Putamen (tissue), 1 donor: ENCODE results near the gene FAM118A.
"Not testable (repeated sequence)": the region's sequence is repeated elsewhere in the genome, so short reads cannot be mapped to it uniquely, and the experiment has no call there.

ENCODE experiments used
- DNase-seq: peaks from one replicate; pipeline ENCODE4 v3.0.0-alpha.2; 2016; ENCODE audit warnings: low spot score

FAM118A gene

GRCh38 chr22:45309422-45310227 lies at the start of gene FAM118A:
TSS of gene FAM118A (plus strand) at chr22:45309934. CDS start at chr22:45322380, 12,446 bp downstream.
- DNase-seq = peak; percentile 92

DNA sequence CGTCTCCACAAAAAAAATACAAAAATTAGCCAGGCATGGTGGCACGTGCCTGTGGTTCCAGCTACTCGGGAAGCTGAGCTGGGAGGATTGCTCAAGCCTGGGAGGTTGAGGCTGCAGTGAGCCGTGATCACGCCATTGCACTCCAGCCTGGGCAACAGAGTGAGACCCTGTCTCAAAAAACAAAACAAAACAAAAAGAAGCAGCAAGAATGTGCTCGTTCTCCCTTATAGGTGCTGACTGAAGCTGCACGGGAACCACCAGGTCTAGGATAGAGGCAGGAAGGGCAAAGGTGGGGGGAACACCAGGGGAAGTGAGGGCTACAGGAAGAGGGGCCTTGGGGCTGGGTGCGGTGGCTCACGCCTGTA lies 49.4 kb upstream of the FAM118A start:
- DNase-seq = not testable (repeated sequence)

- DNase-seq = no peak
Measured at GRCh38 chr22:45261407-45262088, 48.2 kb upstream of the FAM118A start.

DNA sequence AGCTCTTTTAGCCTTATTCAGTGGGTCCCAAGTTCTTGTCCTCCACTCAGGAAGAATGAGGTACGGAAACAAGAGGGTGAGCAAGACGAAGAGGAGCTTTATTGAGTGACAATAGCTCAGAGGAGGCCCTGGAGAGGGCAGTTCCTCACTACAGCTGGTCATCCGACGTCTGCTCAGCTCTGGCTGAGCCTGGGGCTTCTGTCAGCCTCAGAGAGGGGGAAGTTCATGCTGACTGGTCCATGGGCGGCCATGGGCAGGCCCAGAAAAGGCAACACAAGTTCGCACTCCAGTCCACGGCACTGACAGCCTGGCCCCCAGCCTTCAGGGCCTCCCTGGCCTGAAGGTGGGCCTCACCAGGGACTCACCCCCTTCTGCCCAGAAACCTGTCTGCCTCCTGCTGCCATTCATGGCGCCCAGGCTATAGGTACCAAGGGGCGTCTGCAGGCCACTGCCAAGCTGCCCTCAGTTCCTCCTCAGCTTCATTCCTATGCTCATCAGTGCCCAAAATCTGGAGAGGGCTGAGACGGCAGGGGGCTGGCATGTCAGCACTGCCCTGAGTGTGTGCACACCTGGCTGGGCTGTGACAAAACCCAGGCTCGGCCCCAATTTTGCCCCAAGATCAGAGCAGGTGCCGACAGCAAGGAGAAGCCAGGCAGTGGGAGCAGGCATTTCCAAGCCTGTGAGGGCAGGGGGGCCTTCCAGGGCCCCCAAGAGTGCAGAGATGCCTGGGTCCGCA lies 47.4 kb upstream of the FAM118A start:
- DNase-seq = no peak

DNA sequence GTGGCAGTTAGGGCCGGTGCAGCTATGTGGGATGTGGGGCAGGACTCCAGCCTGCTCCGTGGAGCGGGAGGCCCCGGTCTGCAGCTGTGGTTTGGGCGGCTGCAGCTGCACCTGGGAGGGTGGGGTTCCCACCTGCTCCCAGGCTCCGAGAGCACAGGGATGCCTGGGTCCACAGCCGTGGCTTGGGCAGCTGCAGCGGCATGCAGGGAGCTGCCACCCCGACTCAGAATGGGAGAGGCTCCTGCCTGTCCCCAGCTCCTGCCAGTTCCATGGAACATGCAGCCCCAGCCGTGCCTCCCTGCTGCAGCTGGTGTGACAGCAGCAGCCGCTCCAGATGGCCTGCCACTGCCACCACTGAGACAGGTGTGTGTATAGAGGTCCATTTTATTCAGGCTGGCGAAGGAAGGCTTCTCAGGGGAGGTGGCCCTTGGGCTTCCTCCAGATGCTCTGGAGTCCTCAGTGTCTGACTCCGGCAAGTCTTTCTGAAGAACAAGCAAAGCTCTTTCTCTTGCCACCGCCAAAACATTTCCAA lies 46.7 kb upstream of the FAM118A start:
- DNase-seq = no peak

- no peak for DNase-seq
Measured at GRCh38 chr22:45263463-45264269, 46.1 kb upstream of the FAM118A start.

GRCh38 chr22:45265535-45265934 lies 44.2 kb upstream of the FAM118A start:
- DNase-seq = no peak

DNA sequence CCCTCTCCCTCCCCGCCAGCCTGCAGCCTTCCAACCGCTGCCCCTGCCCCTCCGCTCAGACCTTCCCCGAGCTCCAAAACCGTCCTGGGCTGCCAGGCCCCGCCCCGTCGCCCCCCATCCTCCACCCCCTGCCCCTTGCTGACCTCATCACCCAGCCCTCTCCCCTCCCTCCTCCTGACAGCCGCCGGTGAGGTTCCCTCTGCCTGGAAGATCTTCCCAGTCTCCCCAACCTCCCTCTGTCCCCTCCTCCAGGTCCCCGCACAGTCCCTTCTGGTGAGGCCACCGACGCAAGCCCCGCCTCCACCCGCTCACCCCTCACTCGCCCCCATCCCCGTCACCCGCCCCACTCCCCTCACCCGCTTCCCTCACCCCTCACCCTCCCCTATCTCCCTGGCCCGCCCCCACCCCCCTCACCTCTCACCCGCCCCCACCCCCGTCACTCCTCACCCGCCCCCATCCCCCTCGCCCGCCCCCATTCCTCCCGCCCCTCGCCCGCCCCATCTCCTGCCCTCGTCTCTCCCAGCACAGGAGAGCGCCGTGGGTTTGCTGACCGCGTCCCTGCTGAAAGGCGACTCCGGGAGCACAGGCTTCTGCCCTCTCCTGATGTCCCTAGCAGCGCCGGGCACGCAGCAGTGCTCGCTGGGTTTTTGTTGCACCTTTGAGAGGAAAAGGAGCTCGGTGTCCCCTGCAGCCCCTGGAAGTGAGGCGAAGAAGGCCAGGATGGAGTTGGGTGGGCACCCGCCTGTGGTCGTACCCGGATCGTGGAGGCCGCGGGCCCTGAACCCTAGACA lies 41.4 kb upstream of the FAM118A start:
- DNase-seq = no peak

DNA sequence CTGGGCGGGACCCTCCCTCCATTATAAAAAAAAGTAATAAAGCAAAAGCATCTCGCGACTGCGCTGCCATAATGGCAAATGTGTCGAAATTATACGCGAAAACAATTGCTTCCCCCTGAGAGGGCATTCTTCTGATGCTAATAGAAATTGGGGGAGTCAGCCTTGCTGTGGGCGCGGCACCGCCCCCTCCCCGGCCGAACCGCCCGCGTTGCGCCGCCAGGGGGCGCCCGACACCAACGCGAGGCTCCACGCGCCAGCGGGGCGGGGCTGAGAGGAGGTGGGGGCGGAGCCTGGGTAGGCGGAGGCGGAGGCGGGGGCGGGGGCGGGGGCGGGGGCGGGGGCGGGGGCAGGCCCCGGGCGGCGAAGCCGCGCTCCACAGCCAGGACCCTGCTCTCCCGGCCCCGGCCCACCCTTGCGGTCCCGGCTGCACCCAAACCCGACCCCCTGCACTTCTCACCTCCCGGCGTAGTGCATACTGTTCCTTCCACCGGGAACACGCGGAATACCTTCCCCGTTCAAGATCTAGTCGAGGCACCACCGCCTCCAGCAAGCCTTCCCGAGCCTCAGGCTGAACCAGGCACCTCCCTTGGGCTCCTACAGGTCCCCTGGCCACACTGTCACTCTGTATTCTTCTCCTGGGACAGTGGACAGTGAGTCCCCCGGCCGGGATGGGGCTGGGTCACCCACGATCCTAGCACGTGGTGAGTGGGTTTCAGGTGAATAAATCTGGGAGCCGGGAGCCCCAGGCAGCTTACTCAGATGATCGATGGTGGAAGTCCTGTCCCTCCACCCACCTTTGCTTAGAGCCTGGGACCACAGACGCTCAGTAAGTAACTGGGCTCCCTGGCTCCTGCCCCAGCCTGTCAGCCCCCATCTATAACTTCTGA lies 40.5 kb upstream of the FAM118A start:
- peak; percentile 82 for DNase-seq

- no peak for DNase-seq
Measured at GRCh38 chr22:45270095-45271020, 39.4 kb upstream of the FAM118A start.

GRCh38 chr22:45271667-45272201 lies 38.0 kb upstream of the FAM118A start:
- peak; percentile 64 for DNase-seq

- DNase-seq = no peak
Measured at GRCh38 chr22:45272498-45272897, 37.2 kb upstream of the FAM118A start.

DNA sequence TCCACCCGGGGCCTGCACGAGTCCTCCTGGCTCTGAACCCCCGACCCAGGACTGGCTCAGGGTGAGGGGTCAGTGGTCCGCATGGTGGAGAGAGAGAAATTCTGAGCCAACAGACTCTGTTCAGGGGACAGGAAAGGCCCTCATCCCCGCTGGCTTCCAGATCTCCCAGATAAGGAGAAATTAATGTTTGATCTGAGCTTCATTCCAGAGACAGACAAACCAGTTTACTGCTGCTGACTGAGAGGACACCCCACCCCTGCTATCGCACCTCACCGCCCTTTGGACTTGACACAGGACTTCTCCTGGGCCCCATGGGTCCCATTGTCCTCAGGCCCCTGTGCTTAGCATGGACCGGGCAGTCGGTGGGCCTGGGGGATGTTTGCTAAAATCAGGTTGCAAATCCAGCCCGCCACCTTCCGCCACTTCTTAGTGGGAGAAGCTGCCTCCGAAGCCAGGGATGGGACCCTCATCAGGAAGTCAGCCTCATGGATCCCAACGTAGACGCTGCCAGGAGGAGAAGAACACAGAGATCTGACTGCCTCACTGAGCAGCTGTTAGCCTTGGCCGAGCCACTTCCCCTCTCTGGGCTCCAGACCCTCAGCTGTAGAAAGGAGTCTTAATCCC lies 36.2 kb upstream of the FAM118A start:
- DNase-seq = no peak

GRCh38 chr22:45276507-45277105 lies 33.1 kb upstream of the FAM118A start:
- DNase-seq = no peak

DNA sequence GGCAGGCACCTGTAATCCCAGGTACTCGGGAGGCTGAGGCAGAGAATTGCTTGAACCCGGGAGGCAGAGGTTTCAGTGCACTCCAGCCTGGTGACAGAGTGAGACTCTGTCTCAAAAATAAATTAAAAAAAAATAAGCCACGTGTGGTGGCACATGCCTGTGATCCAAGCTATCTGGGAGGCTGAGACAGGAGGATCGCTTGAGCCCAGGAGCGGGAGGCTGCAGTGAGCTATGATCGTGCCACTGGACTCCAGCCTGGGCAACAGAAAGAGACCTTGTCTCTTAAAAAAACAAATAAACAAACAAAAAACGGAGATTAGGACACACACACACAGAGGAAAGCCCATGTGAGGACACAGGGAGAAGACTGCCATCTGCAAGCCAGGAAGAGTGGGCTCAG lies 32.0 kb upstream of the FAM118A start:
- not testable (repeated sequence) for DNase-seq

- no peak for DNase-seq
Measured at GRCh38 chr22:45278125-45278524, 31.6 kb upstream of the FAM118A start.

DNA sequence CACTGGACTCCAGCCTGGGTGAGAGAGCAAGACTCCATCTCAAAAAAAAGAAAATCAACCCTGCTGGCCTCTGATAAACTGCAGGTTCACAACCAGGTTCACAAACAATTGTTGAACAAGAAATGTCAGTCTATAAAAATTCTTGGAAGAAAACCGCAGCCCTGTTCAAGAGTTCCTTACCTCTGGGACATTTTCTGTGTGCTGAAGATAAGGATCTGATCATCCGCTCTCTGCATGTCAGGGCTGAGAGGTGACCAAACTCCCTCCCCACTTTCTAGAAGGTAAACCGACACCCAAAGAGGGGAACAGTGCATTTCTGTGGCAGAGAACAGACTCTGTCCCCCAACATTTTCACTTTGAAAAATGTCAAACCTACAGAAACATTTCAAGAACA lies 29.1 kb upstream of the FAM118A start:
- no peak for DNase-seq

DNA sequence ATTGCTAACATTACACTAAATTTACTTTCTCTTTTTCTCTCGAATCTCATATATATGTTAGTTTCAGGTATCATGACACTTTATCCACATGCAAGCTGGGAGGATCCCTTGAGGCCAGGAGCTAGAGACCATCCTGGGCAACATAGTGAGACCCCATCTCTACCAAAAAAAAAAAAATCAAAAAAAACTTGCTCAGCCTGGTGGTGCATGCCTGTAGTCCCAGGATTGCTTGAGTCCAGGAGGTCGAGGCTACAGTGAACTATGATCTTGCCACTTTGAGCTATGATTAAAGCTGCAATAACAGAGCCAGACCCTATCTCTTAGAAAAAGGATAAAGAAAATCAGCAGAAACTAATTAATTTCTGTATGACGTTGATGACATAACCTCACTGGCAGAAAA lies 28.7 kb upstream of the FAM118A start:
- no peak for DNase-seq
